ENCODE measurements around the gene SUPT16H.

GRCh38 chr14:21369949-21370679 lies 13.7 kb downstream of the SUPT16H start:
- no peak for TF ChIP-seq EZH2 (IDR thresholded peaks at IDR 0.05)
- TF ChIP-seq CTCF (IDR thresholded peaks at IDR 0.05) = no peak
- TF ChIP-seq EZH2phosphoT487 (IDR thresholded peaks at IDR 0.05) = no peak

Data from neural progenitor cell (in vitro differentiated cells).